Activated T-cell treated with anti-CD3 and anti-CD28 coated beads, Interleukin-2, amount 50 U/mL, for 24 hours (primary cell): ENCODE measurements around the gene ADCY2.

Source experiments
- DNase-seq: peaks from one replicate; pipeline ENCODE4 v3.0.0-alpha.2; 2020
- H3K27ac Mint-ChIP-seq: 2 replicates; pipeline ENCODE4 v1.8.0; 2020; ENCODE audit warnings: mild to moderate bottlenecking, mixed read lengths
- H3K27me3 Mint-ChIP-seq: 2 replicates; pipeline ENCODE4 v1.8.0; 2020; ENCODE audit warnings: mixed read lengths
- H3K36me3 Mint-ChIP-seq: 2 replicates; pipeline ENCODE4 v1.8.0; 2020; ENCODE audit warnings: low read depth, mixed read lengths
- H3K4me1 Mint-ChIP-seq: 2 replicates; pipeline ENCODE4 v1.8.0; 2020; ENCODE audit warnings: low read depth, mixed read lengths
- H3K4me3 Mint-ChIP-seq: 2 replicates; pipeline ENCODE4 v1.8.0; 2020; ENCODE audit warnings: mild to moderate bottlenecking, moderate library complexity, mixed read lengths
- H3K9me3 Mint-ChIP-seq: 2 replicates; pipeline ENCODE4 v1.8.0; 2020; ENCODE audit warnings: mixed read lengths

ADCY2 gene

GRCh38 chr5:7679663-7680062 lies 283.7 kb downstream of the ADCY2 start:
- Mint-ChIP-seq H3K36me3 (no peaks in the 10 kb centered on the region), H3K4me1 (no peaks in the 10 kb centered on the region), H3K27me3 (no peaks in the 10 kb centered on the region), H3K4me3 (no peak overlapping the region), H3K27ac (no peak overlapping the region), H3K9me3 (no peaks in the 10 kb centered on the region)
- no peak for DNase-seq

DNA sequence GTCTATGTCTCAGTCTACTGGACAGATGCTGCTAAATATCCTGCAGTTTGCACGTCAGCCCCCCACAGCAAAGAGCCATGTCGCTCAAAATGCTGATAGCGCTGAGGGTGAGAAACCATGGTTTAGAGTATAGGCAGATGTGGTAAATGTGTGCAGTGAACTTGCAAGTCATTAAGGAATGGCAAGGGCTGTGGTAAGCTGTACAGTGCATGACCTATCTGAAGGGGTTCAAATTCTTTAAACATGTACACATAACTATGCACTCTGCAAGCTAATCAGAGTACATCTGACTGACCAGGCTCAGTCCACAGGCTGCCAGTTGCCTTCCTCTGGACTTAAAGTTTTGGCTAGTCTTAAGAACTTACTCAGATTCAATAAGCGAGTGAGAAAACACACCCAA lies 284.3 kb downstream of the ADCY2 start:
- H3K9me3 Mint-ChIP-seq = no peaks in the 10 kb centered on the region
- no peak overlapping the region for H3K4me3 Mint-ChIP-seq
- no peaks in the 10 kb centered on the region for H3K36me3 Mint-ChIP-seq
- no peak for DNase-seq
- no peak overlapping the region for H3K27ac Mint-ChIP-seq
- no peaks in the 10 kb centered on the region for H3K4me1 Mint-ChIP-seq
- H3K27me3 Mint-ChIP-seq = no peaks in the 10 kb centered on the region

DNA sequence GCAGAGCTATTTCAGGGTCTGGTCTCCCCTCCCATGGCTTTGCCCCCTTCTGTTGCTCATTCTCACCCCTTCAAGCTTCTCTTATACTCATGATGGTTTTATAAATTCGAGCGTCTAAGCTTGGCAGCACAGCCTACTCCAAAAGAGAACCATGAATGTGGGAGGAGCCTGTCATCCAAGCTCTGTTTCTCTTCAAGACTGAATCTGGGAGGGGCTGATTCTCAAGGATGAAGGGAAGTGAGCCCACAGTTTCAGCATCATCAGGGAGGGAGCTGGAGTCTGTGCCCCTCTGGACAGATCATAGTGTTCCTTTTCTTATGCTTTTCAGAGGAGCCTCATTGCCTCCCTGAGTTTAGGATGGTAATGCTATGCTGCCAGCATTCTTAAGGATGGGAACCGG lies 286.4 kb downstream of the ADCY2 start:
- H3K9me3 Mint-ChIP-seq = no peaks in the 10 kb centered on the region
- H3K27ac Mint-ChIP-seq = no peak overlapping the region
- no peak overlapping the region for H3K4me3 Mint-ChIP-seq
- H3K36me3 Mint-ChIP-seq = no peaks in the 10 kb centered on the region
- H3K27me3 Mint-ChIP-seq = no peaks in the 10 kb centered on the region
- no peaks in the 10 kb centered on the region for H3K4me1 Mint-ChIP-seq
- no peak for DNase-seq

DNA sequence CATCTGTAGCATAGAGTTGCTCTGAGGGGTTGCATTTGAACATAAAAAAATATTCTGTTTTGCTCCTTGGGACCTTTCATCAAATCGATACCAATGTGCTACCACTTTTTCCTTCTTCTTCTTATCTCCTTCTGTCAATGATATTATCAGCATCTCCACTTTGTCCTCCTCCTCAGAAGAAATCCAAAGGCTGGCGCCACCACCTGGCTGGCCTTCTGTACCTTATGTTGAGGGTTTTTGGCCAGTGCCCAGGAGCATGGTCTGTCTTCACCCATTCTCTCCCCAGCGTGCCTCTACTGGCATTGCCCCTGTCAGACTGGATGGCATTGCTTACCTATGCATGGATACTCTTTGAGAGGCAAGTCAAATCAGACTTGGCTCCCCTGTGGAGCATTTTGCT lies 287.8 kb downstream of the ADCY2 start:
- Mint-ChIP-seq H3K9me3 (no peaks in the 10 kb centered on the region), H3K4me3 (no peak overlapping the region), H3K27ac (no peak overlapping the region), H3K4me1 (no peaks in the 10 kb centered on the region), H3K27me3 (peaks cover 4% of the 10 kb centered on the region), H3K36me3 (no peaks in the 10 kb centered on the region)
- no peak for DNase-seq

- DNase-seq = no peak
- Mint-ChIP-seq H3K36me3 (no peaks in the 10 kb centered on the region), H3K9me3 (no peaks in the 10 kb centered on the region), H3K4me1 (no peaks in the 10 kb centered on the region), H3K27me3 (peaks cover 4% of the 10 kb centered on the region), H3K4me3 (no peak overlapping the region), H3K27ac (no peak overlapping the region)
Observed at GRCh38 chr5:7684826-7685225, 288.9 kb downstream of the ADCY2 start.

DNA sequence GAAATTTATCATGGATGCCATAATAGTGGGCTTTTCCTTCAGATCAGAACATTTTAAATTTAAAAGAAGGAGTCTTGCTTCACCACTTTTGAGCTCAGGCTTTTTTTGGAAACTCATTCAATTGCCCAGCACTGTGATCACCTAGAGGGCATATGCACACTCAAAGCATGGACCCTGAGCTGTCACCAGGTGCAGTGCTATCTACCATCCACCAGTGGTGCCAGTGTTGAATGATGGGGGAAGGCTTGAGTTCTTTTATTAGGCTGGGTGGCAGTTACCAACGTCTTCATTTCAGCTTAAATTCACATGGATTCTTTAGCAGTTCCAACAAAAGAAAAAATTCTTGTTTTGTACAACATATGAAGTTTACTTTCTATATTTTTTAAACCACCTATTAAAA lies 290.9 kb downstream of the ADCY2 start:
- no peaks in the 10 kb centered on the region for H3K9me3 Mint-ChIP-seq
- H3K27me3 Mint-ChIP-seq = peaks cover 4% of the 10 kb centered on the region
- no peak overlapping the region for H3K27ac Mint-ChIP-seq
- DNase-seq = no peak
- no peaks in the 10 kb centered on the region for H3K4me1 Mint-ChIP-seq
- H3K36me3 Mint-ChIP-seq = no peaks in the 10 kb centered on the region
- H3K4me3 Mint-ChIP-seq = no peak overlapping the region

- Mint-ChIP-seq H3K4me3 (no peak overlapping the region), H3K36me3 (no peaks in the 10 kb centered on the region), H3K9me3 (no peaks in the 10 kb centered on the region), H3K27ac (no peak overlapping the region), H3K4me1 (no peaks in the 10 kb centered on the region), H3K27me3 (peaks cover 4% of the 10 kb centered on the region)
- DNase-seq = no peak
Observed at GRCh38 chr5:7690557-7690956, 294.6 kb downstream of the ADCY2 start.

DNA sequence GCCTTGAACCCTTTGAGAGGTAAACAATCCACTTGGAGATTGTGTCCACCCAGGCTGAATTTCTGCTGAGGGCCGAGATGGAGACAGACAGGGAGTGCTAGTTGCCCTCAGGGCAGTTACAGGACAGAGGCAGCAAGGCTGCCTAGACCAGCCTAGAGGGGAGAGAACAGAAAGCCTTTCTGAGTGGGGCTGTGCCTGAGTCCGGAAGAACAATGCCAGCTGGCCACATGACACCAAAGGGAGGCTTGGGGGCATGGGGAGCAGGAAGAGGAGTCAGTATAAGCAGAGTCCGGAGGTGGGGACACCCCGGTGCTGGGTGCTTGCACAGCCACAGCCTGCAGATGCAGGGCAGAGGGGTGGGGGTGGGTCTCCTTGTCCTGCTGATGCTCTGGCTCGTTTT lies 309.3 kb downstream of the ADCY2 start:
- no peak overlapping the region for H3K4me3 Mint-ChIP-seq
- peaks cover 8% of the 10 kb centered on the region for H3K27me3 Mint-ChIP-seq
- no peak overlapping the region for H3K27ac Mint-ChIP-seq
- no peaks in the 10 kb centered on the region for H3K9me3 Mint-ChIP-seq
- no peak for DNase-seq
- no peaks in the 10 kb centered on the region for H3K4me1 Mint-ChIP-seq
- H3K36me3 Mint-ChIP-seq = no peaks in the 10 kb centered on the region

DNA sequence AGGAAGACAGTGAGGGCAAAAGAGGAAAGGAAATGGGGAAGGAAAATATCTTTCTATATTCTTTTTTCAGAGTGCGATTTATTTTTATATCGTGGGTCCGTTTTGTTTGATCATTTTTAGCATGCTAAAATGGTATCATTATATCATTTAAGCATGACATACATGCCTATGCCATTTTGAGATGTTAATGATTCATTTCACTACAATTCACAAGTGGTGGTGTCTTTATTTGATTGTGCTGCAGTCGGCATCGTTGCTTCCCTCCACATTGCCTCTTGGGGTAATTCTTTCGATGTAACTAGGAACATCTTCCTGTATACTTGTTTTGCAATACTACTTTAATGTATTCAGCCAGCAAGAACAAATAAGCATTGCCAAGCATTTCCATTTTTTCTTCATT lies 309.8 kb downstream of the ADCY2 start:
- DNase-seq = no peak
- H3K4me3 Mint-ChIP-seq = no peak overlapping the region
- no peak overlapping the region for H3K27ac Mint-ChIP-seq
- H3K9me3 Mint-ChIP-seq = no peaks in the 10 kb centered on the region
- H3K4me1 Mint-ChIP-seq = no peaks in the 10 kb centered on the region
- H3K36me3 Mint-ChIP-seq = no peaks in the 10 kb centered on the region
- peaks cover 8% of the 10 kb centered on the region for H3K27me3 Mint-ChIP-seq

DNA sequence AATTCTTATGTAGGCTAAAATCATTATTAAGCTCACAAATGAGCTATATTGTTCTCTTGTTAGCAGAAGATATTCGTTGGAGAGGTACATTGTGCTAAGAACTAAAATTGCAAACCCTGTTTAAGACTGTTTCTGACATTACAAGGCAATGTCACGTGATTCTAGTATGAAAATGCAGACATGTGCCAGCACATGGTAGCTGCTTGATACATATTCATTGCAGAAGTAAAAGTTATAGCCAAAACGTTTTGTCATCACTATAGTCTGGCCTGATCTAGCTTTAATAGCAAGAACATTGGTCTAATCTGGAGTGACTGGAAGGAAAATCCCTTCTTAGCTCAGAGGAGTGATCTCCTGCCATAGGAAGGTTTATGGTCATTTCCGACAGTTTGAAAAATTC lies 310.3 kb downstream of the ADCY2 start:
- no peak overlapping the region for H3K27ac Mint-ChIP-seq
- no peaks in the 10 kb centered on the region for H3K36me3 Mint-ChIP-seq
- peaks cover 8% of the 10 kb centered on the region for H3K27me3 Mint-ChIP-seq
- DNase-seq = no peak
- H3K4me3 Mint-ChIP-seq = no peak overlapping the region
- H3K4me1 Mint-ChIP-seq = no peaks in the 10 kb centered on the region
- no peaks in the 10 kb centered on the region for H3K9me3 Mint-ChIP-seq

DNA sequence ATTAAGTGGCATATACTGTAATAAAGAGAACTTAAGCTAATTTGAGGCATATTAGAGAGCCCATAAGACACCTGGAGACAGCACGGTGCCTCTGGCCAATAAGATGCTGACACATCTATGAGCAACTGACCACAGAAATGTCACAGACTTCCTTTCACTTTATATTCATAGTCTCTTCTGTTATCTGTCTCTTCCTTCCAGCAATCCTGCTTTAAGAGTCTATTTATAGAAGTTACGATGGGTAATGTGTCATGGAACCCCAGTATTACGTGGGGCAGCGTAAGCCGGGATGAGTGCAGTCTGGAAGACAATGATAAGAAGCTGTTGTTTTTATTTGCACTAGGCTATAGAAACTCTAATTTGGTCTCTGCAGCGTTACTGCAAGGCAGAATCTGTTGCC lies 318.2 kb downstream of the ADCY2 start:
- Mint-ChIP-seq H3K9me3 (no peaks in the 10 kb centered on the region), H3K27me3 (peaks cover 4% of the 10 kb centered on the region), H3K36me3 (no peaks in the 10 kb centered on the region), H3K27ac (no peak overlapping the region), H3K4me1 (no peaks in the 10 kb centered on the region), H3K4me3 (no peak overlapping the region)
- no peak for DNase-seq

DNA sequence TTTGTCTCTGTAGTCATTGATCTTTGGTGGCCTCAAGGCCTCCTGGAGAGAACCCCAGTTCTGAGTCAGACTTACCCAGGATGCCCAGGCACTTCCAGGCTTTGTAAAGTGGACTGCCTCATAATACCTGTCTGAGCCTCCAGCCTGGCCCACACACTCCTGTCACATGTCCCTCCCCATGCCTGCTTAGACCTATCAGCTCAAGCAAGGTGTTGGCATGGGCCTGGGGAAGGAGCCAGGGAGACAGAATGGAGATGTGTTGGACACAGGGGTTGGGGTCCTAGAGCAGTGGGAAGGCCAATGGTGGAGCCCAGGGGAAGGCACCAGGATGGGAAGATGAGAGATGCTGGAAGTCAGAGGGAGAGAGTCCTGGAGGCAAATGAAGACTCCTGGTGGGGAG lies 318.8 kb downstream of the ADCY2 start:
- Mint-ChIP-seq H3K36me3 (no peaks in the 10 kb centered on the region), H3K27ac (no peak overlapping the region), H3K4me1 (no peaks in the 10 kb centered on the region), H3K4me3 (no peak overlapping the region), H3K27me3 (peaks cover 4% of the 10 kb centered on the region), H3K9me3 (no peaks in the 10 kb centered on the region)
- no peak for DNase-seq

DNA sequence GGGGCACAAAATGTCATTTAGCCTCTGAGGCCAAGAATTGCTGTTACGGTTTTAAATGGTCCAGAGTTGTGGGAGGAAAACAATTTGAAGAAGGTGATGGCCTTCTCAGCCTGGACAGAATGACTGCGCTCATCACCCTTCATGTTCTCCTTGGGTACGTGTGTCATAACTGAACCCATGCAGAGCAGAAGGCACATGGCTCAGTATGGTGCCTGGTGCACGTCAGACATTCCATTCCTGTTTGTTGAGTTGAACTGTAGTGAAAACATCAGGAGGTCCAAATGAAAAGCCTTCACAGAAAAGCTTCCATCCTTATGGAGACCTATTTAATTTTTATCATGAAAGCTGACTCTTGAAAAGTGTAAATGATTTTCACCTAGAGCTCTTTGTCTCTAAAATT lies 321.8 kb downstream of the ADCY2 start:
- no peak overlapping the region for H3K4me3 Mint-ChIP-seq
- no peak for DNase-seq
- peaks cover 4% of the 10 kb centered on the region for H3K27me3 Mint-ChIP-seq
- H3K27ac Mint-ChIP-seq = no peak overlapping the region
- H3K9me3 Mint-ChIP-seq = no peaks in the 10 kb centered on the region
- H3K4me1 Mint-ChIP-seq = no peaks in the 10 kb centered on the region
- no peaks in the 10 kb centered on the region for H3K36me3 Mint-ChIP-seq

GRCh38 chr5:7728076-7728475 lies 332.1 kb downstream of the ADCY2 start:
- H3K27ac Mint-ChIP-seq = no peak overlapping the region
- no peaks in the 10 kb centered on the region for H3K36me3 Mint-ChIP-seq
- H3K9me3 Mint-ChIP-seq = no peaks in the 10 kb centered on the region
- H3K4me3 Mint-ChIP-seq = no peak overlapping the region
- no peak for DNase-seq
- H3K27me3 Mint-ChIP-seq = peaks cover 10% of the 10 kb centered on the region
- H3K4me1 Mint-ChIP-seq = no peaks in the 10 kb centered on the region

GRCh38 chr5:7741415-7742065 lies 345.6 kb downstream of the ADCY2 start:
- H3K36me3 Mint-ChIP-seq = no peaks in the 10 kb centered on the region
- no peak overlapping the region for H3K4me3 Mint-ChIP-seq
- no peak overlapping the region for H3K27ac Mint-ChIP-seq
- H3K9me3 Mint-ChIP-seq = no peaks in the 10 kb centered on the region
- DNase-seq = no peak
- H3K27me3 Mint-ChIP-seq = peaks cover 7% of the 10 kb centered on the region
- H3K4me1 Mint-ChIP-seq = no peaks in the 10 kb centered on the region

DNA sequence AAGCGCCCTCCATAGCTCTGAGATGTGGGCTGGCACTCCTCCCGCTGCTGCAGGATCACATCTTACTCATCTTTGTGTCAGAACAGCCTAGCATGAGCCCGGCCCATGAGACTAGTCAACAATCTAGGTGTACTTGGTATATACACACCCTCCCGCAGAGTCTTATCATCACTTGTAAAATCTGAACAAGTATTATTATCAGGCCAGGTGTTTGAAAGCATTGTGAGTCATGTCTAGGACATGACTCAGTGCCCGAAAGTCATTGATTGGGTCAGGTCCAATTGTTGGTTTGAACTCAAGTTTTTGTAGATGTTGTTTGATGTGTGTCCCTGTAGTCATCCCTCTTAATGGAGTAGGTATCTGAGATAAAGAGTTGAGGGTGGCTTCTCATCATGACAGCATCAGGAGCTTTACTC lies 346.3 kb downstream of the ADCY2 start:
- H3K4me3 Mint-ChIP-seq = no peak overlapping the region
- H3K4me1 Mint-ChIP-seq = no peaks in the 10 kb centered on the region
- H3K27ac Mint-ChIP-seq = no peak overlapping the region
- no peak for DNase-seq
- H3K27me3 Mint-ChIP-seq = peaks cover 11% of the 10 kb centered on the region
- H3K36me3 Mint-ChIP-seq = no peaks in the 10 kb centered on the region
- H3K9me3 Mint-ChIP-seq = no peaks in the 10 kb centered on the region
